ENCODE measurements around the gene PRR7. TPM values are rescaled to one million over a fixed set of nuclear protein-coding genes. Genes with fewer than 3 reads are reported as not detected.

PRR7 gene
- total and polyA plus RNA-seq, 2 of the 13 experiments (the other 11 are each of a cell fraction or from before 2014, with no cell fraction given), result 4.8 to 5.0 TPM

GRCh38 chr5:177421062-177421798, 25.4 kb upstream of the PRR7 start:
- H3K9me3 ChIP-seq (ENCODE audit: low read length), result no peaks in the 10 kb centered on the region
- no peaks in the 10 kb centered on the region for H3K36me3 ChIP-seq (replicated peaks in 1 of 2; ENCODE audit: control insufficient read depth in 1 of 2, insufficient read depth in 2 of 2, low read length in 2 of 2)
- H3K4me1 ChIP-seq (ENCODE audit: insufficient read depth, low read length), result peaks cover 40% of the 10 kb centered on the region
- no peak overlapping the region for H3K9ac ChIP-seq (ENCODE audit: insufficient read depth, low read depth, low read length)
- intact Hi-C loops (cut with micrococcal nuclease; ENCODE audit: unreplicated experiment), result no loop called here
- TF ChIP-seq ZFP36L2 (CRISPR knock-in tag; IDR thresholded peaks at IDR 0.05) (no peak), NFKBIZ (CRISPR knock-in tag; IDR thresholded peaks at IDR 0.05) (no peak), ZNF326 (CRISPR knock-in tag; IDR thresholded peaks at IDR 0.05; ENCODE audit: borderline replicate concordance) (no peak), GABPA (IDR thresholded peaks at IDR 0.05; ENCODE audit: low read depth, low read length) (no peak), GABPA (CRISPR knock-in tag; IDR thresholded peaks at IDR 0.05; ENCODE audit: low read depth) (no peak), ZNF335 (CRISPR knock-in tag; IDR thresholded peaks at IDR 0.05) (no peak), ZSCAN9 (CRISPR knock-in tag; IDR thresholded peaks at IDR 0.05; ENCODE audit: borderline replicate concordance) (no peak), ADNP (CRISPR knock-in tag; IDR thresholded peaks at IDR 0.05) (no peak), ELF4 (CRISPR knock-in tag; IDR thresholded peaks at IDR 0.05; ENCODE audit: borderline replicate concordance) (no peak), ZNF740 (CRISPR knock-in tag; IDR thresholded peaks at IDR 0.05) (no peak), ZNF841 (CRISPR knock-in tag; IDR thresholded peaks at IDR 0.05; ENCODE audit: borderline replicate concordance) (no peak), ZNF629 (CRISPR knock-in tag; conservative IDR thresholded peaks at IDR 0.05) (no peak), ZNF782 (CRISPR knock-in tag; IDR thresholded peaks at IDR 0.05; ENCODE audit: borderline replicate concordance) (no peak), JUN (CRISPR knock-in tag; IDR thresholded peaks at IDR 0.05) (no peak)
- TF ChIP-seq, protein P1, sequence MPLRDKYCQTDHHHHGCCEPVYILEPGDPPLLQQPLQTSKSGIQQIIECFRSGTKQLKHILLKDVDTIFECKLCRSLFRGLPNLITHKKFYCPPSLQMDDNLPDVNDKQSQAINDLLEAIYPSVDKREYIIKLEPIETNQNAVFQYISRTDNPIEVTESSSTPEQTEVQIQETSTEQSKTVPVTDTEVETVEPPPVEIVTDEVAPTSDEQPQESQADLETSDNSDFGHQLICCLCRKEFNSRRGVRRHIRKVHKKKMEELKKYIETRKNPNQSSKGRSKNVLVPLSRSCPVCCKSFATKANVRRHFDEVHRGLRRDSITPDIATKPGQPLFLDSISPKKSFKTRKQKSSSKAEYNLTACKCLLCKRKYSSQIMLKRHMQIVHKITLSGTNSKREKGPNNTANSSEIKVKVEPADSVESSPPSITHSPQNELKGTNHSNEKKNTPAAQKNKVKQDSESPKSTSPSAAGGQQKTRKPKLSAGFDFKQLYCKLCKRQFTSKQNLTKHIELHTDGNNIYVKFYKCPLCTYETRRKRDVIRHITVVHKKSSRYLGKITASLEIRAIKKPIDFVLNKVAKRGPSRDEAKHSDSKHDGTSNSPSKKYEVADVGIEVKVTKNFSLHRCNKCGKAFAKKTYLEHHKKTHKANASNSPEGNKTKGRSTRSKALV (CRISPR knock-in tag; IDR thresholded peaks at IDR 0.05), result no peak
- TF ChIP-seq, protein P2, sequence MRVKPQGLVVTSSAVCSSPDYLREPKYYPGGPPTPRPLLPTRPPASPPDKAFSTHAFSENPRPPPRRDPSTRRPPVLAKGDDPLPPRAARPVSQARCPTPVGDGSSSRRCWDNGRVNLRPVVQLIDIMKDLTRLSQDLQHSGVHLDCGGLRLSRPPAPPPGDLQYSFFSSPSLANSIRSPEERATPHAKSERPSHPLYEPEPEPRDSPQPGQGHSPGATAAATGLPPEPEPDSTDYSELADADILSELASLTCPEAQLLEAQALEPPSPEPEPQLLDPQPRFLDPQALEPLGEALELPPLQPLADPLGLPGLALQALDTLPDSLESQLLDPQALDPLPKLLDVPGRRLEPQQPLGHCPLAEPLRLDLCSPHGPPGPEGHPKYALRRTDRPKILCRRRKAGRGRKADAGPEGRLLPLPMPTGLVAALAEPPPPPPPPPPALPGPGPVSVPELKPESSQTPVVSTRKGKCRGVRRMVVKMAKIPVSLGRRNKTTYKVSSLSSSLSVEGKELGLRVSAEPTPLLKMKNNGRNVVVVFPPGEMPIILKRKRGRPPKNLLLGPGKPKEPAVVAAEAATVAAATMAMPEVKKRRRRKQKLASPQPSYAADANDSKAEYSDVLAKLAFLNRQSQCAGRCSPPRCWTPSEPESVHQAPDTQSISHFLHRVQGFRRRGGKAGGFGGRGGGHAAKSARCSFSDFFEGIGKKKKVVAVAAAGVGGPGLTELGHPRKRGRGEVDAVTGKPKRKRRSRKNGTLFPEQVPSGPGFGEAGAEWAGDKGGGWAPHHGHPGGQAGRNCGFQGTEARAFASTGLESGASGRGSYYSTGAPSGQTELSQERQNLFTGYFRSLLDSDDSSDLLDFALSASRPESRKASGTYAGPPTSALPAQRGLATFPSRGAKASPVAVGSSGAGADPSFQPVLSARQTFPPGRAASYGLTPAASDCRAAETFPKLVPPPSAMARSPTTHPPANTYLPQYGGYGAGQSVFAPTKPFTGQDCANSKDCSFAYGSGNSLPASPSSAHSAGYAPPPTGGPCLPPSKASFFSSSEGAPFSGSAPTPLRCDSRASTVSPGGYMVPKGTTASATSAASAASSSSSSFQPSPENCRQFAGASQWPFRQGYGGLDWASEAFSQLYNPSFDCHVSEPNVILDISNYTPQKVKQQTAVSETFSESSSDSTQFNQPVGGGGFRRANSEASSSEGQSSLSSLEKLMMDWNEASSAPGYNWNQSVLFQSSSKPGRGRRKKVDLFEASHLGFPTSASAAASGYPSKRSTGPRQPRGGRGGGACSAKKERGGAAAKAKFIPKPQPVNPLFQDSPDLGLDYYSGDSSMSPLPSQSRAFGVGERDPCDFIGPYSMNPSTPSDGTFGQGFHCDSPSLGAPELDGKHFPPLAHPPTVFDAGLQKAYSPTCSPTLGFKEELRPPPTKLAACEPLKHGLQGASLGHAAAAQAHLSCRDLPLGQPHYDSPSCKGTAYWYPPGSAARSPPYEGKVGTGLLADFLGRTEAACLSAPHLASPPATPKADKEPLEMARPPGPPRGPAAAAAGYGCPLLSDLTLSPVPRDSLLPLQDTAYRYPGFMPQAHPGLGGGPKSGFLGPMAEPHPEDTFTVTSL (CRISPR knock-in tag; IDR thresholded peaks at IDR 0.05; ENCODE audit: borderline replicate concordance), result no peak
- TF ChIP-seq, protein P3, sequence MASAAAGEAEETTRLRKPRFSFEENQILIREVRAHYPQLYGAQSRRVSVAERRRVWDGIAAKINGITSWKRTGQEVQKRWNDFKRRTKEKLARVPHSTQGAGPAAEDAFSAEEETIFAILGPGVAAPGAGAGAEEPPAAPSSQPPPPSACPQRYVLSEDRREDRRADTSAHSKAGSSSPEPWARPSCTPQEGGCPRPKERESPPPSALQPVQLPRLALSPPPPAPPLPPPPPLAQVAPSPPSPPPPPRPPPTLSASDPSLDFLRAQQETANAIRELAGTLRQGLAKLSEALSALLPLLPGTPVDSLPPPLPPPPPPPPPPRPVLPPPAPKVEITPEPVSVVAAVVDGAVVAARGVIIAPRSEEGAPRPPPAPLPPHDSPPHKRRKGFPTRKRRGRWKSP (CRISPR knock-in tag; IDR thresholded peaks at IDR 0.05), result no peak
- FAIRE-seq (no peak), ATAC-seq (no peak), DNase-seq (ENCODE audit: low spot score) (no peak)
- in situ Hi-C loops (cut with HindIII; ENCODE audit: extremely low pct_ligation_motif_present, low pct_unique_long_range_greater_than_20kb), result no loop called here
- peaks cover 0 to 19% of the 10 kb centered on the region in 2 experiments; a peak in 2 of 5 replicates for H3K27me3 ChIP-seq (ENCODE audit: control insufficient read depth in 1 of 2, insufficient read depth in 2 of 2, low read length in 2 of 2)
- no peak overlapping the region for H3K4me2 ChIP-seq (ENCODE audit: low read depth, low read length)
- no peak overlapping the region for H3K4me3 ChIP-seq (replicated peaks in 1 of 3; ENCODE audit: insufficient read depth in 1 of 3, low read depth in 2 of 3, low read length in 3 of 3)
- no peaks in the 10 kb centered on the region for H3K79me2 ChIP-seq (ENCODE audit: insufficient read depth, low read length)
- no peaks in the 10 kb centered on the region for H4K20me1 ChIP-seq (ENCODE audit: insufficient read depth, low read length)
- no peak overlapping the region for H2AFZ ChIP-seq (ENCODE audit: low read length)
- CTCF ChIA-PET (ENCODE audit: low intra/inter-chr PET ratio, low total read pairs), result no interaction called here
- 39% methylated on average over 6 of the region's 6 CpGs for WGBS (ENCODE audit: low lambda C conversion rate)
- no TSS peak for BruUV-seq (replicated peaks)
- POLR2A ChIA-PET, result interaction anchor here (0.8 kb wide), 1 partner anchor 27 kb away, joined by 3 read pairs; no protein-coding TSS in a partner anchor
- H3K27ac ChIP-seq (ENCODE audit: extremely low read length, insufficient read depth, low read length), result no peak overlapping the region

All from HepG2 (cell line).